Measurements from ENCODE around the gene ZNF639.

GRCh38 chr3:179318876-179319275 lies 4.0 kb upstream of the ZNF639 start:
- TF ChIP-seq CTCF (IDR thresholded peaks at IDR 0.05) = no peak
- no peak for TF ChIP-seq POLR2A (IDR thresholded peaks at IDR 0.05)
